H9 (cell line): ENCODE results near the gene CLEC3B. TPM values are rescaled to one million over a fixed set of nuclear protein-coding genes. Genes with fewer than 3 reads are reported as not detected.

Experiments
- DNase-seq: peaks from one replicate; pipeline ENCODE4 v3.0.0-alpha.2; 2017
- H2AFZ ChIP-seq: one replicate; pipeline ENCODE4 v1.6.1; 2013; ENCODE audit warnings: mild to moderate bottlenecking, low read length, control low read depth, moderate library complexity
- H2AK5ac ChIP-seq: 2 replicates; pipeline ENCODE4 v1.6.1; 2013; ENCODE audit warnings: low read length, control low read depth, mixed read lengths; ENCODE audit not compliant: insufficient read length
- H2BK120ac ChIP-seq: one replicate; pipeline ENCODE4 v1.6.1; 2013; ENCODE audit warnings: low read depth, mild to moderate bottlenecking, low read length, control low read depth, inconsistent platforms; ENCODE audit not compliant: poor library complexity, severe bottlenecking
- H2BK12ac ChIP-seq: 2 replicates; pipeline ENCODE4 v1.6.1; 2013; ENCODE audit warnings: low read length, control low read depth, mixed read lengths, low read depth; ENCODE audit not compliant: insufficient read length
- H2BK15ac ChIP-seq: 2 replicates; pipeline ENCODE4 v1.6.1; 2013; ENCODE audit warnings: low read depth, low read length, control low read depth
- H2BK20ac ChIP-seq: one replicate; pipeline ENCODE4 v1.6.1; 2013; ENCODE audit warnings: low read depth, mild to moderate bottlenecking, low read length, control low read depth, inconsistent platforms; ENCODE audit not compliant: poor library complexity, severe bottlenecking
- H2BK5ac ChIP-seq: 2 replicates; pipeline ENCODE4 v1.6.1; 2013; ENCODE audit warnings: low read length, control low read depth, mixed read lengths; ENCODE audit not compliant: insufficient read length
- H3K14ac ChIP-seq: 2 replicates; pipeline ENCODE4 v1.6.1; 2013; ENCODE audit warnings: low read length, control low read depth; ENCODE audit not compliant: insufficient read depth
- H3K18ac ChIP-seq: 2 replicates; pipeline ENCODE4 v1.6.1; 2013; ENCODE audit warnings: low read depth, mild to moderate bottlenecking, mixed read lengths, low read length, control low read depth; ENCODE audit not compliant: insufficient read length
- H3K23ac ChIP-seq: 2 replicates; pipeline ENCODE4 v1.6.1; 2013; ENCODE audit warnings: low read length, control low read depth, mixed read lengths, low read depth; ENCODE audit not compliant: insufficient read length
- H3K23me2 ChIP-seq: 2 replicates; pipeline ENCODE4 v1.6.1; 2013; ENCODE audit warnings: low read depth, mild to moderate bottlenecking, mixed read lengths, low read length, control low read depth; ENCODE audit not compliant: insufficient read length, poor library complexity, severe bottlenecking
- H3K27ac ChIP-seq: 2 replicates; pipeline ENCODE4 v1.5.1; 2013; ENCODE audit warnings: low read length, control low read depth, mixed read lengths, low read depth; ENCODE audit not compliant: insufficient read length
- H3K27me3 ChIP-seq: 2 replicates; pipeline ENCODE4 v1.6.1; 2013; ENCODE audit warnings: low read length, control low read depth, inconsistent platforms; ENCODE audit not compliant: insufficient read depth
- H3K4ac ChIP-seq: 2 replicates; pipeline ENCODE4 v1.6.1; 2013; ENCODE audit warnings: low read depth, mild to moderate bottlenecking, control low read depth, inconsistent platforms, low read length, moderate library complexity
- H3K4me1 ChIP-seq: 2 replicates; pipeline ENCODE4 v1.6.1; 2013; ENCODE audit warnings: low read length, control low read depth, inconsistent platforms; ENCODE audit not compliant: insufficient read depth
- H3K4me2 ChIP-seq: 2 replicates; pipeline ENCODE4 v1.6.1; 2013; ENCODE audit warnings: low read length, control low read depth, mixed read lengths; ENCODE audit not compliant: insufficient read length, insufficient read depth
- H3K56ac ChIP-seq: 2 replicates; pipeline ENCODE4 v1.6.1; 2013; ENCODE audit warnings: low read depth, mild to moderate bottlenecking, mixed read lengths, low read length, control low read depth; ENCODE audit not compliant: insufficient read length
- H3K79me1 ChIP-seq: 2 replicates; pipeline ENCODE4 v1.6.1; 2013; ENCODE audit warnings: low read depth, mild to moderate bottlenecking, moderate library complexity, low read length, control low read depth, inconsistent platforms; ENCODE audit not compliant: insufficient read depth, poor library complexity, severe bottlenecking
- H3K79me2 ChIP-seq: 2 replicates; pipeline ENCODE4 v1.6.1; 2013; ENCODE audit warnings: low read length, control low read depth, inconsistent platforms; ENCODE audit not compliant: insufficient read depth
- H3K9ac ChIP-seq: 2 replicates; pipeline ENCODE4 v1.6.1; 2013; ENCODE audit warnings: low read length, control low read depth, mixed read lengths; ENCODE audit not compliant: insufficient read length; ENCODE audit errors: extremely low read depth
- H3K9me3 ChIP-seq: one replicate; pipeline ENCODE4 v1.6.1; 2013; ENCODE audit warnings: low read depth, low read length, inconsistent platforms; ENCODE audit not compliant: control insufficient read depth
- H3T11ph ChIP-seq: one replicate; pipeline ENCODE4 v1.6.1; 2013; ENCODE audit warnings: mild to moderate bottlenecking, low read length, control low read depth, inconsistent platforms
- H4K20me1 ChIP-seq: one replicate; pipeline ENCODE4 v1.6.1; 2013; ENCODE audit not compliant: control insufficient read depth, insufficient read length, insufficient read depth
- H4K5ac ChIP-seq: 2 replicates; pipeline ENCODE4 v1.6.1; 2013; ENCODE audit warnings: low read depth, mild to moderate bottlenecking, mixed read lengths, low read length, control low read depth; ENCODE audit not compliant: insufficient read length
- H4K8ac ChIP-seq: replicated peaks from 2 replicates; pipeline ENCODE4 v1.6.1; 2013; ENCODE audit warnings: low read length, control low read depth, mixed read lengths, low read depth; ENCODE audit not compliant: insufficient read length
- H4K91ac ChIP-seq: 2 replicates; pipeline ENCODE4 v1.6.1; 2013; ENCODE audit warnings: low read depth, mild to moderate bottlenecking, moderate library complexity, mixed read lengths, low read length, control low read depth; ENCODE audit not compliant: insufficient read length
- H3K27ac Mint-ChIP-seq, 3 experiments: 2 replicates in 2 of 3; 3 replicates in 1 of 3; pipeline ENCODE4 v1.8.0; 2020 to 2021; ENCODE audit warnings: mixed read lengths in 3 of 3, mild to moderate bottlenecking in 1 of 3, moderate library complexity in 1 of 3
- H3K27me3 Mint-ChIP-seq: 2 replicates; pipeline ENCODE4 v1.8.0; 2021; ENCODE audit warnings: low read depth, mild to moderate bottlenecking, moderate library complexity, mixed read lengths
- H3K36me3 Mint-ChIP-seq, 3 experiments: 2 replicates in 2 of 3; 3 replicates in 1 of 3; pipeline ENCODE4 v1.8.0; 2020 to 2021; ENCODE audit warnings: low read depth in 3 of 3, mixed read lengths in 3 of 3; ENCODE audit not compliant: insufficient read depth in 1 of 3
- H3K4me1 Mint-ChIP-seq, 2 experiments: 2 replicates each; pipeline ENCODE4 v1.8.0; 2020; ENCODE audit warnings: mixed read lengths in 2 of 2
- H3K4me3 Mint-ChIP-seq, 2 experiments: 2 replicates in 1 of 2; 3 replicates in 1 of 2; pipeline ENCODE4 v1.8.0; 2020 to 2021; ENCODE audit warnings: mild to moderate bottlenecking in 2 of 2, mixed read lengths in 2 of 2, moderate library complexity in 1 of 2
- H3K9me3 Mint-ChIP-seq, 2 experiments: 2 replicates in 1 of 2; 3 replicates in 1 of 2; pipeline ENCODE4 v1.8.0; 2020; ENCODE audit warnings: mild to moderate bottlenecking in 2 of 2, mixed read lengths in 2 of 2, moderate library complexity in 1 of 2
- CTCF ChIP-seq: fragments of 200-600 bp; sonication (generic); conservative IDR thresholded peaks from 3 replicates; pipeline ENCODE4 v1.8.0; 2021; ENCODE audit warnings: antibody characterized with exemption, mild to moderate bottlenecking
- WGBS: extraction: QIAGEN DNeasy Blood & Tissue Kit; methylation state at CpG from one replicate; pipeline ENCODE4 v1.1.7; 2013; ENCODE audit warnings: missing lambda C conversion rate, low lambda C conversion rate, mixed read lengths; ENCODE audit not compliant: insufficient read length; ENCODE audit errors: extremely low coverage; 5-methylcytosine and 5-hydroxymethylcytosine counted together
- total RNA-seq: library from RNA; stranded (reverse); gene quantifications from 2 replicates; pipeline ENCODE4 v1.2.1, GENCODE V29; 2021

The CLEC3B gene
- total RNA-seq, 1 experiment from 2014 or later, result not detected

- H3K4me3 Mint-ChIP-seq, result no peak overlapping the region
- H3K56ac ChIP-seq, result no peak overlapping the region
- H3K23ac ChIP-seq, result no peak overlapping the region
- peaks cover 8 to 9% (median 9%) of the 10 kb centered on the region in 3 experiments for H3K36me3 Mint-ChIP-seq
- H2BK120ac ChIP-seq, result no peak overlapping the region
- peaks cover 16 to 20% of the 10 kb centered on the region in 2 experiments for H3K4me1 Mint-ChIP-seq
- peaks cover 2% of the 10 kb centered on the region; the same call in 1 of the 2 replicates for H3K27me3 Mint-ChIP-seq
- no CpG with 5 or more reads among the region's 5 CpGs for WGBS
- H3T11ph ChIP-seq, result no peak overlapping the region
- no peak overlapping the region for H2BK20ac ChIP-seq
- no peaks in the 10 kb centered on the region for H3K27me3 ChIP-seq
- no peak overlapping the region for H3K9ac ChIP-seq
- no peak overlapping the region for H2BK15ac ChIP-seq
- no peak overlapping the region for H4K91ac ChIP-seq
- no peaks in the 10 kb centered on the region for H3K9me3 Mint-ChIP-seq
- no peaks in the 10 kb centered on the region for H3K4me1 ChIP-seq
- no peak for DNase-seq
- no peak overlapping the region for H3K4me2 ChIP-seq
- H3K27ac Mint-ChIP-seq, result peak overlapping the region in 1 of 3 experiments; percentile 63; a peak in 2 of 7 replicates
- H4K5ac ChIP-seq, result no peak overlapping the region
- no peak overlapping the region for H2BK12ac ChIP-seq
- H3K14ac ChIP-seq, result no peak overlapping the region
- no peak overlapping the region for H3K4ac ChIP-seq
- H2AK5ac ChIP-seq, result no peak overlapping the region
- H3K9me3 ChIP-seq, result no peaks in the 10 kb centered on the region
- TF ChIP-seq CTCF, result no peak
- H3K27ac ChIP-seq, result no peak overlapping the region
- H2BK5ac ChIP-seq, result no peak overlapping the region
- H3K18ac ChIP-seq, result no peak overlapping the region
- H4K20me1 ChIP-seq, result no peaks in the 10 kb centered on the region
- H3K79me2 ChIP-seq, result no peaks in the 10 kb centered on the region
- no peaks in the 10 kb centered on the region for H3K79me1 ChIP-seq
- H3K23me2 ChIP-seq, result no peaks in the 10 kb centered on the region
- no peak overlapping the region for H2AFZ ChIP-seq
- no peak overlapping the region for H4K8ac ChIP-seq
These were observed 8.3 kb upstream of the CLEC3B start for GRCh38 chr3:45017821-45018220.
